OCI-LY1 (cell line): ENCODE data around the gene DOK7.

ENCODE experiments used
- H2AFZ ChIP-seq: fragments of 200-600 bp; sonication (generic), shearing (Covaris generic); 2 replicates; pipeline ENCODE4 v1.6.0; 2014; ENCODE audit warnings: antibody characterized with exemption, mild to moderate bottlenecking, low read length
- H3F3A ChIP-seq: fragments of 200-600 bp; sonication (generic), shearing (Covaris generic); 2 replicates; pipeline ENCODE4 v1.6.0; 2014; ENCODE audit warnings: mild to moderate bottlenecking, antibody characterized with exemption, low read length, moderate library complexity; ENCODE audit not compliant: insufficient read depth
- H3K27ac ChIP-seq: fragments of 200-600 bp; sonication (generic); 2 replicates; pipeline ENCODE4 v1.5.1; 2014; ENCODE audit warnings: low read length, mixed run types, mild to moderate bottlenecking, low read depth; ENCODE audit not compliant: poor library complexity, severe bottlenecking
- H3K27me3 ChIP-seq: fragments of 200-600 bp; sonication (generic); 2 replicates; pipeline ENCODE4 v1.6.0; 2014; ENCODE audit warnings: antibody characterized with exemption, mild to moderate bottlenecking, low read length, moderate library complexity; ENCODE audit not compliant: insufficient read depth
- H3K36me3 ChIP-seq: fragments of 200-600 bp; sonication (generic); 2 replicates; pipeline ENCODE4 v1.6.1; 2014; ENCODE audit warnings: mild to moderate bottlenecking, antibody characterized with exemption, low read length, moderate library complexity, mixed read lengths; ENCODE audit not compliant: insufficient read depth
- H3K4me1 ChIP-seq: fragments of 200-600 bp; sonication (generic); 2 replicates; pipeline ENCODE4 v1.5.1; 2014; ENCODE audit warnings: mild to moderate bottlenecking, low read length, moderate library complexity; ENCODE audit not compliant: insufficient read depth, severe bottlenecking
- H3K4me2 ChIP-seq: fragments of 200-600 bp; sonication (generic), shearing (Covaris generic); 2 replicates; pipeline ENCODE4 v1.6.1; 2014; ENCODE audit warnings: low read length
- H3K4me3 ChIP-seq: fragments of 200-600 bp; sonication (generic); 2 replicates; pipeline ENCODE4 v1.5.1; 2014; ENCODE audit warnings: low read length, low read depth, mild to moderate bottlenecking, mixed read lengths; ENCODE audit not compliant: poor library complexity, severe bottlenecking
- H3K79me2 ChIP-seq: fragments of 200-600 bp; shearing (Covaris generic); 2 replicates; pipeline ENCODE4 v1.6.1; 2016; ENCODE audit warnings: mixed run types, low read length, mixed read lengths; ENCODE audit not compliant: insufficient read depth
- H3K9ac ChIP-seq: fragments of 200-600 bp; sonication (generic), shearing (Covaris generic); 2 replicates; pipeline ENCODE4 v1.6.1; 2014; ENCODE audit warnings: mild to moderate bottlenecking, low read length, mixed read lengths
- H3K9me2 ChIP-seq: fragments of 200-600 bp; sonication (generic), shearing (Covaris generic); 2 replicates; pipeline ENCODE4 v1.6.1; 2014; ENCODE audit warnings: low read depth, mild to moderate bottlenecking, low read length, mixed read lengths
- H3K9me3 ChIP-seq: fragments of 200-600 bp; shearing (Covaris generic); 2 replicates; pipeline ENCODE4 v1.6.1; 2014; ENCODE audit warnings: low read length, mixed read lengths
- H4K20me1 ChIP-seq: fragments of 200-600 bp; sonication (generic), shearing (Covaris generic); 2 replicates; pipeline ENCODE4 v1.6.0; 2016; ENCODE audit warnings: mild to moderate bottlenecking, low read length; ENCODE audit not compliant: insufficient read depth
- CTCF ChIP-seq: fragments of 200-600 bp; sonication (generic), shearing (Covaris generic); IDR thresholded peaks from 2 replicates; pipeline ENCODE4 v1.5.1; 2017; ENCODE audit warnings: mild to moderate bottlenecking, antibody characterized with exemption, low read length, moderate library complexity, mixed read lengths
- EZH2 ChIP-seq: fragments of 200-600 bp; sonication (generic), shearing (Covaris generic); IDR thresholded peaks from 2 replicates; pipeline ENCODE4 v1.8.0; 2017; ENCODE audit warnings: borderline replicate concordance, mixed run types, mild to moderate bottlenecking, antibody characterized with exemption, low read length, moderate library complexity, mixed read lengths

The DOK7 gene

DNA sequence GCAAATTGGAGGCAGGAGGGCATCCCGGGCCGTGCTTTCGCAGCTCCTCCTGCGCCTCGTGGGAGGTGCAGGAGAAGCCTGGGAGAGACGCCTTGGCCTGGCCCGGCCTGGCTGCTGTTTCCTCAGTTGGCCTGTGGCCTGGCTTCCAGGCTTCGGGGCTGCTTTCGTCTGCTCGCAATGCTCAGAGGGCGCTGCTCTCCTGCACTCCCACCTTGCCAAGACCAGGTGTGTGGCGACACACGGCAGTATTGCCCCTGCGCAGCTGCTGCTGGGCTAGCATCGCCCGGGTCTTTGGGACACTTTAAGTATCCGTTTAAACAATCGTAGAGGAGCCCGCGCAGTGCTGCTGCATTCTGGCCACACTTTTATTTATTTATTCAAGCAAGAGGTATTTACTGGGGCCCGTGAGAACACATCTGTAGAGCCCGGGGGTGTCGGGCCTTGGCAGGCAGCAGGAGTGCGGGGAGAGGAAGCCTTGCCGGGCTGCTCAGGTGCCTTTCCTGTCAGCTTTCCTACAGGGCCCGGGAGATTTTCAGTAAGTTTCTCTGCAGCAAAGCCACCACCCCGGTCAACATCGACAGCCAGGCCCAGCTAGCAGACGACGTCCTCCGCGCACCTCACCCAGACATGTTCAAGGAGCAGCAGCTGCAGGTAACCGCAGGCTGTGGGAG, 47.5 kb upstream of the DOK7 start:
- no peak overlapping the region for H3K4me2 ChIP-seq
- H3K4me1 ChIP-seq, result no peaks in the 10 kb centered on the region
- H3K27ac ChIP-seq, result no peak overlapping the region
- no peaks in the 10 kb centered on the region for H3K9me3 ChIP-seq
- H3F3A ChIP-seq, result no peaks in the 10 kb centered on the region
- no peaks in the 10 kb centered on the region for H3K79me2 ChIP-seq
- H3K36me3 ChIP-seq, result no peaks in the 10 kb centered on the region
- H3K27me3 ChIP-seq, result no peaks in the 10 kb centered on the region
- H3K9ac ChIP-seq, result no peak overlapping the region
- no peak overlapping the region for H2AFZ ChIP-seq
- H4K20me1 ChIP-seq, result no peaks in the 10 kb centered on the region
- no peak overlapping the region for H3K4me3 ChIP-seq
- TF ChIP-seq CTCF, result no peak
- TF ChIP-seq EZH2, result no peak
- no peaks in the 10 kb centered on the region for H3K9me2 ChIP-seq

GRCh38 chr4:3416270-3416669, 46.8 kb upstream of the DOK7 start:
- Histone ChIP-seq H2AFZ (no peak overlapping the region), H3K27ac (no peak overlapping the region), H4K20me1 (no peaks in the 10 kb centered on the region), H3K9ac (no peak overlapping the region), H3K4me1 (no peaks in the 10 kb centered on the region), H3K9me2 (no peaks in the 10 kb centered on the region), H3K27me3 (no peaks in the 10 kb centered on the region), H3F3A (no peaks in the 10 kb centered on the region), H3K4me3 (no peak overlapping the region), H3K9me3 (no peaks in the 10 kb centered on the region), H3K36me3 (no peaks in the 10 kb centered on the region), H3K79me2 (no peaks in the 10 kb centered on the region), H3K4me2 (no peak overlapping the region)
- TF ChIP-seq CTCF (no peak), EZH2 (no peak)

DNA sequence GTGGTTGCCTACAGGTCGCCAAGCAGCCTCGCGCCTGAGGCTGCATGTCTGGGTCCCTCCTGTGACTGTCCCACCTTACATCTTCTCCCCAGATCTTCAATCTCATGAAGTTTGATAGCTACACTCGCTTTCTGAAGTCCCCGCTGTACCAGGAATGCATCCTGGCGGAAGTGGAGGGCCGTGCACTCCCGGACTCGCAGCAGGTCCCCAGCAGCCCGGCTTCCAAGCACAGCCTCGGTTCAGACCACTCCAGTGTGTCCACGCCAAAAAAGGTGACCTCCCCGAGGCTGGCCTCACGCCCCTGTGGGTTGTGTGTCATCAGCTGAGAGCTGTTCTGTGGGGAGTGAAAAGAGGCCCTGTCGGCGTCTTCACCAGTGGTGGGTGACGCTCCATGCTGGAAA, 46.3 kb upstream of the DOK7 start:
- Histone ChIP-seq H2AFZ (no peak overlapping the region), H3K36me3 (no peaks in the 10 kb centered on the region), H3K4me1 (no peaks in the 10 kb centered on the region), H3K4me3 (no peak overlapping the region), H3K79me2 (no peaks in the 10 kb centered on the region), H3K9me2 (no peaks in the 10 kb centered on the region), H3K27me3 (no peaks in the 10 kb centered on the region), H3K9me3 (no peaks in the 10 kb centered on the region), H3K27ac (no peak overlapping the region), H4K20me1 (no peaks in the 10 kb centered on the region), H3K4me2 (no peak overlapping the region), H3K9ac (no peak overlapping the region), H3F3A (no peaks in the 10 kb centered on the region)
- TF ChIP-seq CTCF (no peak), EZH2 (no peak)
